ENCODE results near the gene CRTC1.
A peak's percentile ranks its signal among the peaks of the same experiment; 100 is the strongest.
"Not testable (repeated sequence)": the region's sequence is repeated elsewhere in the genome, so short reads cannot be mapped to it uniquely, and the experiment has no call there.

CRTC1 gene

DNA sequence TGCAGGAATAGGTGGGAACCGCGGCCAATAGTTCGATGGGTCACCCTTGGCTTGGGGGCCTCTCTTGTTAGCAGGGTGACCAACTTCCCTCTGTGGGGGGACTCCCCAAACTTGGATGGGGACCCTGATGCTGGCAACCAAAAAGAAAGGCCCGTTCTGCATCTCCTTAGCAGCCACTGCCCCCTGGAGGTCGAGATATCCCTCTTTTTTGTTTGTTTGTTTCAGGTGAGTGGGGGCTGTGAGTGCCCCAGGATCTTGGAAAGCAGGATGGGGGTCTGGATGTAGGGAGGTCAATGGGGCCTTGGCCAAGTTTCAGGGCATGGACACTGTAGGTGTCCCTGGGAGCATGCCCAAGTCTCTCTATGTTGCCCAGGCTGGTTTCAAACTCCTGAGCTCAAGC is 7.7 kb upstream of the CRTC1 start:
- Histone ChIP-seq H3K27me3 (ENCODE audit: control insufficient read depth, insufficient read depth, low read length) (no peaks in the 10 kb centered on the region), H2AFZ (no peak overlapping the region), H3K4me3 (ENCODE audit: low read depth, low read length) (no peak overlapping the region), H3K27ac (no peak overlapping the region), H3K4me2 (ENCODE audit: low read length) (no peak overlapping the region), H3K36me3 (ENCODE audit: control insufficient read depth, insufficient read depth, low read length) (no peaks in the 10 kb centered on the region), H3K4me1 (peaks cover 28% of the 10 kb centered on the region), H3K79me2 (no peaks in the 10 kb centered on the region), H3K9ac (no peak overlapping the region), H3K9me3 (ENCODE audit: control insufficient read depth, low read length) (no peaks in the 10 kb centered on the region)
- TF ChIP-seq, protein P1, sequence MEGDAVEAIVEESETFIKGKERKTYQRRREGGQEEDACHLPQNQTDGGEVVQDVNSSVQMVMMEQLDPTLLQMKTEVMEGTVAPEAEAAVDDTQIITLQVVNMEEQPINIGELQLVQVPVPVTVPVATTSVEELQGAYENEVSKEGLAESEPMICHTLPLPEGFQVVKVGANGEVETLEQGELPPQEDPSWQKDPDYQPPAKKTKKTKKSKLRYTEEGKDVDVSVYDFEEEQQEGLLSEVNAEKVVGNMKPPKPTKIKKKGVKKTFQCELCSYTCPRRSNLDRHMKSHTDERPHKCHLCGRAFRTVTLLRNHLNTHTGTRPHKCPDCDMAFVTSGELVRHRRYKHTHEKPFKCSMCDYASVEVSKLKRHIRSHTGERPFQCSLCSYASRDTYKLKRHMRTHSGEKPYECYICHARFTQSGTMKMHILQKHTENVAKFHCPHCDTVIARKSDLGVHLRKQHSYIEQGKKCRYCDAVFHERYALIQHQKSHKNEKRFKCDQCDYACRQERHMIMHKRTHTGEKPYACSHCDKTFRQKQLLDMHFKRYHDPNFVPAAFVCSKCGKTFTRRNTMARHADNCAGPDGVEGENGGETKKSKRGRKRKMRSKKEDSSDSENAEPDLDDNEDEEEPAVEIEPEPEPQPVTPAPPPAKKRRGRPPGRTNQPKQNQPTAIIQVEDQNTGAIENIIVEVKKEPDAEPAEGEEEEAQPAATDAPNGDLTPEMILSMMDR (IDR thresholded peaks at IDR 0.05) = peak; percentile 41

DNA sequence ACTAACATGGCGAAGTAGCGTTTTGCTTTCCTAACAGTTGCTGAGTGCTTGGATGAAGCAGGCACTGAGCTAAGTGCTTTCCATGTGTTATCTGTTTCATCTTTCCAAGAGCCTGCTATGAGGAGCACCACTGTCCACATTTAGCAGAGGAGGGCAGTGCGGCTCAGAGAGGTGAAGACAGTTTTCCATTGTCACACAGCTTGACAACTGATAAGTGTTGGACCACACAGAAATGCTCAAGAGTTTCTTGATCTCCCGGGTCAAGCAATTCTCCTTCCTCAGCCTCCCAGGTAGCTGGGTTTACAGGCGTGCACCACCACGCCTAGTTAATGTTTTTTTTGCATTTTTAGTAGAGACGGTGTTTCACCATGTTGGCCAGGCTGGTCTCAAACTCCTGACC is 6.8 kb upstream of the CRTC1 start:
- H3K79me2 ChIP-seq = no peaks in the 10 kb centered on the region
- H3K27me3 ChIP-seq (ENCODE audit: control insufficient read depth, insufficient read depth, low read length) = no peaks in the 10 kb centered on the region
- no peak overlapping the region for H2AFZ ChIP-seq
- H3K9me3 ChIP-seq (ENCODE audit: control insufficient read depth, low read length) = no peaks in the 10 kb centered on the region
- H3K27ac ChIP-seq = peak overlapping the region; percentile 75
- H3K4me1 ChIP-seq = peaks cover 28% of the 10 kb centered on the region
- H3K4me2 ChIP-seq (ENCODE audit: low read length) = peak overlapping the region; percentile 11
- H3K36me3 ChIP-seq (ENCODE audit: control insufficient read depth, insufficient read depth, low read length) = no peaks in the 10 kb centered on the region
- no peak overlapping the region for H3K9ac ChIP-seq
- TF ChIP-seq, protein P1 (IDR thresholded peaks at IDR 0.05) = no peak
- H3K4me3 ChIP-seq (ENCODE audit: low read depth, low read length) = no peak overlapping the region

DNA sequence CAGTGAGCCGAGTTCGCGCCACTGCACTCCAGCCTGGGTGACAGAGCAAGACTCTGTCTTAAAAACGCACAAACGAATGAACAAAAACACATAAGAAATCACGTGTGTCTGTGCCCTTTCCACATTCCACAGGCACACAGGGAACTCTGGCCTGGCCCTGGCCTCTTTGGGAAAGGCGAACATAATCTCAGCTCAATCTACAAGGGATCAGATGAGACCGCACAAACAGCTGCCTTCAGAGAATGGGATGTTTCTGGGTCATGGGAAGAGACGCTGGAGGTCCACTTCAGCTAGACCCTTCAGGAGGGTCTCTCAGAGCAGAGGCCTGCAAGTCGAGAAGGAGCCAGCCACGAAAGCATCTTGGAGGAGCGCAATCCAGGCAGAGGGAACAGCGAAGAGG is 6.3 kb upstream of the CRTC1 start:
- Histone ChIP-seq H3K4me1 (peaks cover 28% of the 10 kb centered on the region), H3K4me3 (ENCODE audit: low read depth, low read length) (no peak overlapping the region), H3K9me3 (ENCODE audit: control insufficient read depth, low read length) (no peaks in the 10 kb centered on the region), H3K79me2 (no peaks in the 10 kb centered on the region), H3K4me2 (ENCODE audit: low read length) (peak overlapping the region; percentile 11), H3K36me3 (ENCODE audit: control insufficient read depth, insufficient read depth, low read length) (no peaks in the 10 kb centered on the region), H2AFZ (peak overlapping the region; percentile 63), H3K9ac (no peak overlapping the region), H3K27ac (peak overlapping the region; percentile 75), H3K27me3 (ENCODE audit: control insufficient read depth, insufficient read depth, low read length) (no peaks in the 10 kb centered on the region)
- TF ChIP-seq, protein P1 (IDR thresholded peaks at IDR 0.05) = no peak

DNA sequence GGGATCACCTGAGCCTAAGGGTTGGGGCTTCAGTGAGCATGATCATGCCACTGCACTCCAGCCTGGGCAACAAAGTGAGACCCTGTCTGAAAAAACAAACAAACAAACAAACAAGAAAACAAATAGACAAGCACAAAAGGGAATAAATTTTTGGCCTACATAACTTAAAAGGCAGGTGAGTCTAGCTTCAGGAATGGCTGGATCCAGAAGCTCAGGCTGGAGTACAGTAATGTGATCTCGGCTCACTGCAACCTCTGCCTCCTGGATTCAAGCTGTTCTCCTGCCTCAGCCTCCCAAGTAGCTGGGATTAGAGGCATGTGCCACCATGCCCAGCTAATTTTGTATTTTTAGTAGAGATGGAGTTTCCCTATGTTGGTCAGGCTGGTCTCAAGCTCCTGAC is 3.3 kb upstream of the CRTC1 start:
- not testable (repeated sequence) for H3K4me3 ChIP-seq (ENCODE audit: low read depth, low read length); H3K9me3 ChIP-seq (ENCODE audit: control insufficient read depth, low read length); H3K4me2 ChIP-seq (ENCODE audit: low read length); H3K27ac ChIP-seq; H3K27me3 ChIP-seq (ENCODE audit: control insufficient read depth, insufficient read depth, low read length); H3K36me3 ChIP-seq (ENCODE audit: control insufficient read depth, insufficient read depth, low read length); H3K9ac ChIP-seq; H2AFZ ChIP-seq
- peaks cover 12% of the 10 kb centered on the region for H3K79me2 ChIP-seq
- H3K4me1 ChIP-seq = peaks cover 35% of the 10 kb centered on the region

DNA sequence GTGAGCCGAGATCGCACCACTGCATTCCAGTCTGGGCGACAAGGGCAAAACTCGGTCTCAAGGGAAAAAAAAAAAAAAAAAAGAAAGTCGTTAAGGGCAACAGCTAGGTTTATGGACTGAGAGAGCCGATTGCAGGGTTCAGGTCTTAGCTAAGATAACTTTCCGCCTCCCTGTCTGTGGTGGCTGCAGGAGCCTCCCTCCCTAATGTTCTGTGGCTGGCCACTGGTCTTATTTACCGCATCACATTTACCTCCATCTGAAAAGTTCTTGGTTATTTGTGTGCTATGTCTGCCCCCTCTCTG is 722 bp upstream of the CRTC1 start:
- Histone ChIP-seq H3K9ac (no peak overlapping the region), H3K9me3 (ENCODE audit: control insufficient read depth, low read length) (no peaks in the 10 kb centered on the region), H2AFZ (peak overlapping the region; percentile 76), H3K27ac (peak overlapping the region; percentile 71), H3K79me2 (peaks cover 37% of the 10 kb centered on the region), H3K4me3 (ENCODE audit: low read depth, low read length) (peak overlapping the region; percentile 54), H3K4me2 (ENCODE audit: low read length) (peak overlapping the region; percentile 78), H3K27me3 (ENCODE audit: control insufficient read depth, insufficient read depth, low read length) (no peaks in the 10 kb centered on the region), H3K36me3 (ENCODE audit: control insufficient read depth, insufficient read depth, low read length) (no peaks in the 10 kb centered on the region), H3K4me1 (peaks cover 30% of the 10 kb centered on the region)
- TF ChIP-seq, protein P1 (IDR thresholded peaks at IDR 0.05) = no peak
